HEK293 (cell line): ENCODE measurements around the gene WDHD1.
"Not testable (repeated sequence)": the region's sequence is repeated elsewhere in the genome, so short reads cannot be mapped to it uniquely, and the experiment has no call there.

Experiments used
- CTCF ChIA-PET: fragments of 350-600 bp; formaldehyde crosslinking; extraction: SDS; loops from one replicate; lab custom pipeline; 2021; ENCODE audit warnings: antibody characterized with exemption; lab: Yijun Ruan, JAX
- POLR2A ChIA-PET: fragments of 300-600 bp; formaldehyde crosslinking; extraction: SDS; loops from one replicate; lab custom pipeline; 2020; ENCODE audit warnings: antibody characterized with exemption, inconsistent platforms; lab: Yijun Ruan, JAX
- H3K27ac ChIP-seq: fragments of 200-500 bp; sonication (Bioruptor generic); 2 replicates; pipeline ENCODE4 v1.5.1; 2014; ENCODE audit warnings: low read depth, low read length, control low read depth, inconsistent platforms; ENCODE audit errors: extremely low read depth
- H3K36me3 ChIP-seq, 2 experiments: fragments of 200-500 bp in 1 of 2; sonication (Bioruptor generic) in 1 of 2; 1 replicate in 1 of 2; 2 replicates in 1 of 2; pipeline ENCODE4 v1.5.1; 2014 to 2017; ENCODE audit warnings: inconsistent platforms in 2 of 2, low read length in 2 of 2; ENCODE audit not compliant: control insufficient read depth in 2 of 2, insufficient read depth in 1 of 2
- H3K4me1 ChIP-seq: fragments of 200-500 bp; sonication (Bioruptor generic); 2 replicates; pipeline ENCODE4 v1.5.1; 2014; ENCODE audit warnings: mild to moderate bottlenecking, low read length, inconsistent platforms; ENCODE audit not compliant: control insufficient read depth, insufficient read depth
- H3K4me3 ChIP-seq: 2 replicates; pipeline ENCODE4 v1.5.1; 2011; ENCODE audit warnings: low read depth, mild to moderate bottlenecking, control low read depth, low read length, moderate library complexity
- H3K9me3 ChIP-seq: fragments of 200-500 bp; sonication (Bioruptor generic); 2 replicates; pipeline ENCODE4 v1.5.1; 2014; ENCODE audit warnings: low read depth, low read length, inconsistent platforms; ENCODE audit not compliant: control insufficient read depth, insufficient read depth
- BCL11A ChIP-seq: fragments of 450-650 bp; formaldehyde crosslinking; IDR thresholded peaks from 2 replicates; pipeline ENCODE4 v1.5.1; 2016; ENCODE audit warnings: low read depth, missing biosample characterization, missing genetic modification characterization
- BCL11B ChIP-seq: fragments of 450-650 bp; formaldehyde crosslinking; IDR thresholded peaks from 2 replicates; pipeline ENCODE4 v1.5.1; 2016; ENCODE audit warnings: low read depth, missing biosample characterization, missing genetic modification characterization
- KLF10 ChIP-seq: fragments of 450-650 bp; IDR thresholded peaks from 2 replicates; pipeline ENCODE4 v1.5.1; 2018; ENCODE audit warnings: missing biosample characterization, mild to moderate bottlenecking, missing genetic modification characterization
- KLF7 ChIP-seq: fragments of 450-650 bp; formaldehyde crosslinking; IDR thresholded peaks from 2 replicates; pipeline ENCODE4 v1.5.1; 2016; ENCODE audit warnings: missing biosample characterization, missing genetic modification characterization, borderline replicate concordance
- OVOL3 ChIP-seq: fragments of 450-650 bp; formaldehyde crosslinking; IDR thresholded peaks from 2 replicates; pipeline ENCODE4 v1.5.1; 2016; ENCODE audit warnings: missing biosample characterization, missing genetic modification characterization
- PRDM6 ChIP-seq: fragments of 450-650 bp; formaldehyde crosslinking; IDR thresholded peaks from 2 replicates; pipeline ENCODE4 v1.5.1; 2017; ENCODE audit warnings: missing biosample characterization, missing genetic modification characterization
- YY2 ChIP-seq: fragments of 450-650 bp; formaldehyde crosslinking; IDR thresholded peaks from 2 replicates; pipeline ENCODE4 v1.5.1; 2016; ENCODE audit warnings: missing biosample characterization, missing genetic modification characterization
- ZFHX2 ChIP-seq: fragments of 450-650 bp; formaldehyde crosslinking; conservative IDR thresholded peaks from 2 replicates; pipeline ENCODE4 v1.5.1; 2016; ENCODE audit warnings: missing biosample characterization, missing genetic modification characterization
- ZFP37 ChIP-seq: fragments of 450-650 bp; formaldehyde crosslinking; IDR thresholded peaks from 2 replicates; pipeline ENCODE4 v1.5.1; 2016; ENCODE audit warnings: missing biosample characterization, missing genetic modification characterization
- ZIC2 ChIP-seq: fragments of 450-650 bp; formaldehyde crosslinking; IDR thresholded peaks from 2 replicates; pipeline ENCODE4 v1.5.1; 2016; ENCODE audit warnings: missing biosample characterization, missing genetic modification characterization
- ZNF121 ChIP-seq: fragments of 450-650 bp; formaldehyde crosslinking; IDR thresholded peaks from 2 replicates; pipeline ENCODE4 v1.5.1; 2016; ENCODE audit warnings: missing biosample characterization, missing genetic modification characterization
- ZNF140 ChIP-seq: fragments of 450-650 bp; formaldehyde crosslinking; IDR thresholded peaks from 2 replicates; pipeline ENCODE4 v1.5.1; 2016; ENCODE audit warnings: missing biosample characterization, missing genetic modification characterization
- ZNF223 ChIP-seq: fragments of 450-650 bp; formaldehyde crosslinking; IDR thresholded peaks from 2 replicates; pipeline ENCODE4 v1.5.1; 2016; ENCODE audit warnings: missing biosample characterization, missing genetic modification characterization
- ZNF23 ChIP-seq: fragments of 450-650 bp; formaldehyde crosslinking; IDR thresholded peaks from 2 replicates; pipeline ENCODE4 v1.5.1; 2016; ENCODE audit warnings: missing biosample characterization, missing genetic modification characterization, borderline replicate concordance
- ZNF324 ChIP-seq: fragments of 450-650 bp; formaldehyde crosslinking; IDR thresholded peaks from 2 replicates; pipeline ENCODE4 v1.5.1; 2016; ENCODE audit warnings: missing biosample characterization, missing genetic modification characterization
- ZNF510 ChIP-seq: fragments of 450-650 bp; formaldehyde crosslinking; IDR thresholded peaks from 2 replicates; pipeline ENCODE4 v1.5.1; 2018; ENCODE audit warnings: mild to moderate bottlenecking, missing genetic modification characterization, missing biosample characterization; ENCODE audit not compliant: insufficient replicate concordance
- ZNF514 ChIP-seq: fragments of 450-650 bp; formaldehyde crosslinking; IDR thresholded peaks from 2 replicates; pipeline ENCODE4 v1.5.1; 2016; ENCODE audit warnings: missing biosample characterization, missing genetic modification characterization
- ZNF530 ChIP-seq: fragments of 450-650 bp; formaldehyde crosslinking; IDR thresholded peaks from 2 replicates; pipeline ENCODE4 v1.5.1; 2016; ENCODE audit warnings: low read depth, missing biosample characterization, missing genetic modification characterization
- ZNF549 ChIP-seq: fragments of 450-650 bp; IDR thresholded peaks from 2 replicates; pipeline ENCODE4 v1.5.1; 2018; ENCODE audit warnings: missing biosample characterization, missing genetic modification characterization, mild to moderate bottlenecking, inconsistent platforms, moderate library complexity
- ZNF558 ChIP-seq: fragments of 450-650 bp; formaldehyde crosslinking; IDR thresholded peaks from 2 replicates; pipeline ENCODE4 v1.5.1; 2016; ENCODE audit warnings: missing biosample characterization, missing genetic modification characterization
- ZNF560 ChIP-seq: fragments of 450-650 bp; formaldehyde crosslinking; IDR thresholded peaks from 2 replicates; pipeline ENCODE4 v1.5.1; 2017; ENCODE audit warnings: missing biosample characterization, missing genetic modification characterization, borderline replicate concordance
- ZNF785 ChIP-seq: fragments of 450-650 bp; formaldehyde crosslinking; IDR thresholded peaks from 2 replicates; pipeline ENCODE4 v1.5.1; 2016; ENCODE audit warnings: missing biosample characterization, missing genetic modification characterization
- ZSCAN30 ChIP-seq: fragments of 450-650 bp; IDR thresholded peaks from 2 replicates; pipeline ENCODE4 v1.5.1; 2018; ENCODE audit warnings: missing biosample characterization, mild to moderate bottlenecking, missing genetic modification characterization, moderate library complexity
- TF ChIP-seq, protein P1 (sequence below): fragments of 450-650 bp; formaldehyde crosslinking; IDR thresholded peaks from 2 replicates; pipeline ENCODE4 v1.5.1; 2016; ENCODE audit warnings: missing biosample characterization, missing genetic modification characterization
- TF ChIP-seq, protein P2 (sequence below): fragments of 450-650 bp; formaldehyde crosslinking; IDR thresholded peaks from 2 replicates; pipeline ENCODE4 v1.5.1; 2016; ENCODE audit warnings: missing biosample characterization, missing genetic modification characterization, borderline replicate concordance

WDHD1 gene

GRCh38 chr14:55065411-55065810 lies 38.5 kb upstream of the WDHD1 start:
- TF ChIP-seq ZNF324 (tag by site-specific recombination) (no peak), ZIC2 (tag by site-specific recombination) (no peak), ZNF510 (tag by site-specific recombination) (no peak), BCL11A (tag by site-specific recombination) (no peak), ZNF121 (tag by site-specific recombination) (no peak), ZNF223 (tag by site-specific recombination) (no peak), ZNF140 (tag by site-specific recombination) (no peak), BCL11B (tag by site-specific recombination) (no peak), PRDM6 (tag by site-specific recombination) (no peak), ZNF558 (tag by site-specific recombination) (no peak), YY2 (no peak), ZSCAN30 (tag by site-specific recombination) (no peak), KLF7 (no peak), ZFHX2 (tag by site-specific recombination) (no peak)
- TF ChIP-seq, protein P1, sequence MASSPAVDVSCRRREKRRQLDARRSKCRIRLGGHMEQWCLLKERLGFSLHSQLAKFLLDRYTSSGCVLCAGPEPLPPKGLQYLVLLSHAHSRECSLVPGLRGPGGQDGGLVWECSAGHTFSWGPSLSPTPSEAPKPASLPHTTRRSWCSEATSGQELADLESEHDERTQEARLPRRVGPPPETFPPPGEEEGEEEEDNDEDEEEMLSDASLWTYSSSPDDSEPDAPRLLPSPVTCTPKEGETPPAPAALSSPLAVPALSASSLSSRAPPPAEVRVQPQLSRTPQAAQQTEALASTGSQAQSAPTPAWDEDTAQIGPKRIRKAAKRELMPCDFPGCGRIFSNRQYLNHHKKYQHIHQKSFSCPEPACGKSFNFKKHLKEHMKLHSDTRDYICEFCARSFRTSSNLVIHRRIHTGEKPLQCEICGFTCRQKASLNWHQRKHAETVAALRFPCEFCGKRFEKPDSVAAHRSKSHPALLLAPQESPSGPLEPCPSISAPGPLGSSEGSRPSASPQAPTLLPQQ, result no peak
- Histone ChIP-seq H3K27ac (no peak overlapping the region), H3K36me3 (peaks cover 50 to 65% of the 10 kb centered on the region in 2 experiments), H3K9me3 (no peaks in the 10 kb centered on the region), H3K4me1 (no peaks in the 10 kb centered on the region), H3K4me3 (no peak overlapping the region)
- CTCF ChIA-PET, result interaction anchor here (0.6 kb wide), 1 partner anchor 104 kb away, joined by 3 read pairs; no protein-coding TSS in a partner anchor
- POLR2A ChIA-PET, result interaction anchor here (1.8 kb wide), 1 partner anchor 39 kb away, joined by 6 read pairs; the partner anchor contains the start of genes SOCS4 and WDHD1

- H3K4me3 ChIP-seq, H3K27ac ChIP-seq, H3K9me3 ChIP-seq, H3K4me1 ChIP-seq, CTCF ChIA-PET: not testable (repeated sequence)
- H3K36me3 ChIP-seq, result peaks cover 55 to 65% of the 10 kb centered on the region in 2 experiments
- POLR2A ChIA-PET, result interaction anchor here (1.8 kb wide), 1 partner anchor 38 kb away, joined by 6 read pairs; the partner anchor contains the start of genes SOCS4 and WDHD1
Measured at GRCh38 chr14:55064896-55065295, 38.0 kb upstream of the WDHD1 start.

- H3K9me3 ChIP-seq, result no peaks in the 10 kb centered on the region
- CTCF ChIA-PET, result interaction anchor here (1.2 kb wide), 1 partner anchor 11 kb away, joined by 3 read pairs; the partner anchor contains the start of gene MAPK1IP1L
- TF ChIP-seq ZNF560, result no peak
- no peak for TF ChIP-seq KLF10 (tag by site-specific recombination)
- TF ChIP-seq ZNF785 (tag by site-specific recombination), result no peak
- TF ChIP-seq ZFHX2 (tag by site-specific recombination), result no peak
- TF ChIP-seq ZNF23 (tag by site-specific recombination), result no peak
- TF ChIP-seq ZNF530, result no peak
- TF ChIP-seq ZFP37 (tag by site-specific recombination), result no peak
- TF ChIP-seq ZNF514 (tag by site-specific recombination), result no peak
- no peak for TF ChIP-seq ZNF549 (tag by site-specific recombination)
- TF ChIP-seq OVOL3 (tag by site-specific recombination), result no peak
- TF ChIP-seq, protein P2, sequence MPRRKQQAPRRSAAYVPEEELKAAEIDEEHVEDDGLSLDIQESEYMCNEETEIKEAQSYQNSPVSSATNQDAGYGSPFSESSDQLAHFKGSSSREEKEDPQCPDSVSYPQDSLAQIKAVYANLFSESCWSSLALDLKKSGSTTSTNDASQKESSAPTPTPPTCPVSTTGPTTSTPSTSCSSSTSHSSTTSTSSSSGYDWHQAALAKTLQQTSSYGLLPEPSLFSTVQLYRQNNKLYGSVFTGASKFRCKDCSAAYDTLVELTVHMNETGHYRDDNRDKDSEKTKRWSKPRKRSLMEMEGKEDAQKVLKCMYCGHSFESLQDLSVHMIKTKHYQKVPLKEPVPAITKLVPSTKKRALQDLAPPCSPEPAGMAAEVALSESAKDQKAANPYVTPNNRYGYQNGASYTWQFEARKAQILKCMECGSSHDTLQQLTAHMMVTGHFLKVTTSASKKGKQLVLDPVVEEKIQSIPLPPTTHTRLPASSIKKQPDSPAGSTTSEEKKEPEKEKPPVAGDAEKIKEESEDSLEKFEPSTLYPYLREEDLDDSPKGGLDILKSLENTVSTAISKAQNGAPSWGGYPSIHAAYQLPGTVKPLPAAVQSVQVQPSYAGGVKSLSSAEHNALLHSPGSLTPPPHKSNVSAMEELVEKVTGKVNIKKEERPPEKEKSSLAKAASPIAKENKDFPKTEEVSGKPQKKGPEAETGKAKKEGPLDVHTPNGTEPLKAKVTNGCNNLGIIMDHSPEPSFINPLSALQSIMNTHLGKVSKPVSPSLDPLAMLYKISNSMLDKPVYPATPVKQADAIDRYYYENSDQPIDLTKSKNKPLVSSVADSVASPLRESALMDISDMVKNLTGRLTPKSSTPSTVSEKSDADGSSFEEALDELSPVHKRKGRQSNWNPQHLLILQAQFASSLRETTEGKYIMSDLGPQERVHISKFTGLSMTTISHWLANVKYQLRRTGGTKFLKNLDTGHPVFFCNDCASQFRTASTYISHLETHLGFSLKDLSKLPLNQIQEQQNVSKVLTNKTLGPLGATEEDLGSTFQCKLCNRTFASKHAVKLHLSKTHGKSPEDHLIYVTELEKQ, result no peak
Measured at GRCh38 chr14:55062517-55063351, 35.8 kb upstream of the WDHD1 start.

More at GRCh38 chr14:55062517-55063351, 35.8 kb upstream of the WDHD1 start:
- Histone ChIP-seq H3K36me3 (peaks cover 69 to 78% of the 10 kb centered on the region in 2 experiments), H3K4me1 (no peaks in the 10 kb centered on the region), H3K4me3 (no peak overlapping the region), H3K27ac (no peak overlapping the region)
- POLR2A ChIA-PET, result interaction anchor here (1.2 kb wide), 1 partner anchor 10 kb away, joined by 3 read pairs; no protein-coding TSS in a partner anchor
